Glomerular visceral epithelial cell (primary cell): Measurements from ENCODE around the gene DNAH14.
"Not testable (repeated sequence)": the region's sequence is repeated elsewhere in the genome, so short reads cannot be mapped to it uniquely, and the experiment has no call there.

ENCODE experiments used
- DNase-seq: peaks from one replicate; pipeline ENCODE4 v3.0.0-alpha.2; 2016; ENCODE audit errors: extremely low spot score

DNAH14 gene

DNA sequence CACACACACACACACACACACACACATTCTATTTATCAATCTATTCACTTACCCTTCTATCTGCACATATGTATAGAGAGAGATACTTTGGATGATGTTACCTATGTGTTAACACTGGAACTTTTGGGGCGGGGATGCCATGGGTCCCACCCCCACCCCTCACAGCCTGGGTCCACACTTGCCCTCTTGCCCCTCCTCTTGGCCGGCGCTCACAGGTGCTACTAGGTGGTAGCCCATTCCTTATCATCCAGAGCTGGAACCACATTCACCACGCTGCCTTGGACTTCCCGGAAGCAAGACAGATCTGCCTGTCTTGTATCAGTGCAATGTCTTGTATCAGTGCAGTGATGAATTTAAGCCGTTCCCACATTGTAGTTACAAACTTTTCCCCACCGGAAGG lies 413.2 kb downstream of the DNAH14 start:
- DNase-seq = no peak

DNA sequence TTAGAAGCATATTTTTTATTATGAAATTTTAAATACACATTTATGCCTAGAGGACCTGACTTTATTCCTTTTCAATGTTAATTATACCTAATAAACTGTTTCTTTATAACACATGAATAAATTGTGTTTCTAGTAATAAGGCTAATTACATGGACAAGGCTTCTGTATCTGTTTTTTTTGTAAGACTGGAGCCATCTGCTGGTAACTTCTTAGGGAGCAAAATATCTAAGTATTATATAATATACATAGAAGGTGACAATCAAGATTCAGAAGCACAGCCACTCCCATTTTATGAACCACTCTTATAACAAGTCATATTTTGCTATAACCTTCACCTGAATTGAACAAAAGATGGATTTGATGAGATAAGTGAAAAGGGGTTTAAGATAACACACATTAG lies 414.1 kb downstream of the DNAH14 start:
- peak; percentile 7 for DNase-seq

DNA sequence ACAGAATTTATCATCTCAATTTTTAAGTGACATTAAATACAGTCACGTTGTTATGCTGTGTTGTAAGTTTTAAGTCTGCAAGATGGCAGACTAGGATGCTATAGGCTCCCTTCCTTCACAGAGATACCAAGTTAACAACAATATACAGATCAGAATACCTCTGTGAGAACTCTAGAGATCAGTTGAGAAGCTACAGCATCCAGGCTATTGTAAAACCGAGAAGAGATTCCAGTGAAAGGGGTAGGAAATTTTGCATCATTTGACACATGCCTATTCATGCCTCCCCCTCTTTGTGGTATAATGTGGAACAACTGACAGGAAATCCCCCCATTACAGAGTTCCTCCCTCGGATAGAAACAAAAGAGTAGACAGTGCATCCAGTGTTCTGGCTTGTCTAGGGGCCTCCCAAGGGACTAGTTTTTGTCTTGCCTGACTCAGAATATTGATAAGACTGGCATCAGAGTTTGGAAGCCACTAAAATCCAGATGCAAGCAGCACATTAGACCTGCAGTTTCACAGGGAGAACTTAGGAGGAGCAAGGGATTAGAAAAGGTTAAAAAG lies 417.7 kb downstream of the DNAH14 start:
- DNase-seq = no peak

DNA sequence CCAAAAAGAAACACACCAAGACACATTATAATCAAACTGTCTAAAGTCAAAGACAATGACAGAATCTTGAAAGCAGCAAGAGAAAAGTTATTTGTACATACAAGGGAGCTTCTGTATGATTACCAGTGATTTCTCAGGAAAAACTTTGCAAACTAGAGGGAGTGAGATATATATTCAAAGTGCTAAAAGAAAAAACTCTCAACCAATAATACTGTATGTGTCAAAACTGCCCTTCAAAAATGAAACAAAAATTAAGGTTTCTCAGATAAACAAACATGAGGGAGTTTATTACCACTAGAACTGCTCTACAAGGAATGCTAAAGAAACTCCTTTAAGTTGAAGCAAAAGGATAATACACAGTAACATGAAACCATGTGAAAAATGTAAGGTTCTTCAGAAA lies 418.9 kb downstream of the DNAH14 start:
- no peak for DNase-seq

DNA sequence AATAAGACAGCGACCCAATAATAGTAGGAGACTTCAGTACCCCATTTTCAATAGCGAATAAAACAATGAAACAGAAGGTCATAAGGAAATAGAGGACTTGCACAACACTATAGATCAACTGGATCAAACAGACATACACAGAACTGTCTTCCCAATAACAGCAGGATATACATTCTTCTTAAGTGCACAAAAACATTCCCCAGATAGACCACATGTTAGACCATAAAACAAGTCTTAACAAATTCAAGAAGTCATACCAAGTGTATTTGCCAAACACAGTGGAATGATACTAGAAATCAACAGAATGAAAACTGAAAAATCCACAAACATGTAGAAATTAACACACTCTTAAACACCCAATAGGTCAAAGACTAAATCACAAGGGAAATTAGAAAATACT lies 420.4 kb downstream of the DNAH14 start:
- no peak for DNase-seq

DNA sequence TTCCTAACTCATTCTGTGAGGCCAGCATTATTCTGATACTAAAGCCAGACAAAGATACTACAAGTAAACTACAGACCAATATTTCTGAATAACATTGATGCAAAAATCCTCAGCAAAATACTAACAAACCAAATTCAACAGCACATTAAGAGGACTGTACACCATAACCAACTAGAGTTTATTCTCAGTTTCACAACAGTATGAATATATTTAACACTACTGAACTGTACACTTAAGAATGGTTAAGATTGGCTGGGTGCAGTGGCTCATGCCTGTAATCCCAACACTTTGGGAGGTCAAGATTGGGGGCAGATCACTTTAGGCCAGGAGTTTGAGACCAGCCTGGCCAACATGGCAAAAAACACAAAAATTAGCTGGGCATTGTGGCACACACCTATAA lies 421.4 kb downstream of the DNAH14 start:
- no peak for DNase-seq

DNA sequence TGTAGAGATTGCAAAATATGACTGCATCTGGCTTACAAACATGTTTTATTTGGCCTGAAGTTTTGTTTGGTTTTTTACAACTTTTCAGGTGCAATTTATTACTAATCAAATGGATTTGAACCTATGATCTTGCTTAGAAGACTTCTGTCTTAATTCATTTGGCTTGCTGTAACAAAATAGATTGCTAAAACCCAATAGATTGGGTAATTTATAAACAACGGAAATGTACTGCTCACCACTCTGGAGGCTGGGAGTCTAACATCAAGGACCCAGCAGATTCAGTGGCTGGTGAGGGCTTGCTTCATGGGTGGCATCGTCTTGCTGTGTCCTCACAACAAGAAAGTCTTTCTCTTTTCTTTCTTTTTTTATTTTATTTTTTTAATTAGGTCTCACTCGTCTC lies 425.4 kb downstream of the DNAH14 start:
- DNase-seq = no peak

DNA sequence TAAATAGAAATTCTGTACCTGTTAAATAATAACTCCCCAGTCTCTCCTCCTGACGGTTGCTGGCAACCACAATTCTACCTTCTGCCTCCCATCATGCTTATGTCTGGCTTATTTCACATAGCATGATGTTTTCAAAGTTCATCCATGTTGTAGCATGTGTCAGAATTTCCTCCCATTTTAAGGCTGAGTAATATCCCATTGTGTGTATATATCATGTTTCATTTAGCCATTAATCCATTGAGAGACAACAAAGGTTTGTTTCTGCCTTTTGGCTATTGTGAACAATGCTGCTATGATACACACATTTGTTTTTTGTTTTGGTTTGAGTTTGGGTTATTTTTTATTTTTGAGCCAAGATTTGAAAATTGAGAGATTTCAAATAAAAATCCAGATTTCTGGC lies 426.4 kb downstream of the DNAH14 start:
- no peak for DNase-seq

DNA sequence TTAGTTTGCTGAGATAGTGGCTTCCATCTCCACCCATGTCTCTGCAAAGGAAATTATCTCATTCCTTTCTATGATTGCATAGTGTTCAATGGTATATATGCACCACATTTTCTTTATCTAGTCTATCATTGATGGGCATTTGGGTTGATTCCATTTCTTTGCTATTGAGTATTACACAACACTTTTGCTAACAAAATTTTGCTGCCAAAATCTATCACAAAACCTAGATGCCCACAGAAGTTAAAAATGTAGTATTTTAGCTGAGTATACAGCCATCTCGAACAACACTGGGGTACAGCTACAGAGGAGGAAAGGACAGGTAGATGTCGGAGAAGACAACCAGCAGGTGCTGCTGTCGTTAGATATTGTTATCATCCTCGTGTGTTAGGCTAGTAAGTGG lies 430.6 kb downstream of the DNAH14 start:
- no peak for DNase-seq

DNA sequence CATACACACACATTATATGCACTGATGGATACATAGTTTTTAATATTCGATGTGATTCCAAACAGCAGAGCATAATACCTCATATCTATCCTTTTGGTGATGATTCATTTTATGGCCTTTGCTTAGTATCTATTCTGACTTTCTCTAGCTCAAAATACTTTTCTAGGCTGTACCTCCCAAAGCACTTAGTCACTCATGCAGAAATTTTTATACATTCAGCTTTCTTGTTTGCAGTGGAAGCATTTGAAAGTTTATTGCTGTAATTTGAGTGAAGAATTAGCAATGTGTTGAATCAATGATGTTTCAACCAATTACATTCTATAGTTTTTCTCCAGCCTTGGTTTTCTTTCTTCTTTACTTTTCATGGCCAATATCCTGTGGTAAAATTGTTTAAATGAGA lies 431.7 kb downstream of the DNAH14 start:
- no peak for DNase-seq

DNA sequence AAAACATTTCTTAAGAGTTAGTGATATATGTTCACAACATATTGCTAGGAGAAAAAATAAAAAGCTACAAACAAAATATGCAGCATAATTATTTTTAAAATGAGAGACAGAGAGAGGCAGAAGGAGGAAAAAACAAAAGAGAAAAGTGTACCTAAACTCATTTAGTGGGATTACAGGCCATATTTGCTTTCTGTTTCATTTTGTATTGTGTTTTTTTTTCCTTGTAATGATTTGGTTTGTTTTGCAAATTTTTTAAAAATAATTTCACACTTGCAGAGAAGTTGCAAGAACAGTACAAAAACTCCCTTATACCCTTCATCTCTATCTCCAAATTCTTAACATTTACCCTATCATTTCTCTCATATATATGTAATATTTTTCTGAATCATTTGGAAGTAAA lies 433.3 kb downstream of the DNAH14 start:
- DNase-seq = no peak

DNA sequence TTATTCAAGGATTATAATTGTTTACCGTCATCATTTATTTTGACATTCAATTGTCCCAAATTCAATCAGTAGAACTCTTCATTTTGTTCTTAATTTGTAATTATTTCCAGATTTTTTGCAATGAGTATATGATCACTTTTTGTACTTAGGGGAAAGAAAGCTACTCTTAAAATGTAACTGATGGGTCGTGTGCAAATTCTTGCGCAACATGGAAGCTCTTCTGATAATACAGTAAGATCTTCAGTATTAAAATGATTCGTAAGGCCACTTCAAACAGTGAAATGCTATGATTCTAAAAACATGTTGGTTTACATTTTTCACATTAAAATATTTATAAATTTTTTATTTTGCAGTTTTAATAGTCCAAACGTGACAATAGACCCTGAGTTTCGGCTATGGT lies 435.0 kb downstream of the DNAH14 start:
- no peak for DNase-seq

DNA sequence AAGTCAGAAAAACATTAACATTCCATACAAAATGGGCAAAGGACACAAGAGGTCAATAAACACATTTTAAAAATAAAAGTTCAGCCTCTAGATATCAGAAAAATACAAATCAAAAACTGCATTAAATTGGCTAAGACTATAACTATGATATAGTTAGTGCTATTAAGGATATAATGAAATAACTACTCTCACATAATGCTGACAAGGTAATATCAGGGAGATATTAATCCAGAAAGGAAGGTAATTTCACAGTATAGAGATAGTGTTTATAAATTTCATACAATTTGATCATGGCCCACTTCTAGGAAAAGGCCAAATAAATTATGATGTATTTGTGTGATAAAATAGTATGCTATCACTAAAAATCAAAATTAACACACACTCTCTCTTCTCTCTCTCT lies 436.5 kb downstream of the DNAH14 start:
- no peak for DNase-seq

DNA sequence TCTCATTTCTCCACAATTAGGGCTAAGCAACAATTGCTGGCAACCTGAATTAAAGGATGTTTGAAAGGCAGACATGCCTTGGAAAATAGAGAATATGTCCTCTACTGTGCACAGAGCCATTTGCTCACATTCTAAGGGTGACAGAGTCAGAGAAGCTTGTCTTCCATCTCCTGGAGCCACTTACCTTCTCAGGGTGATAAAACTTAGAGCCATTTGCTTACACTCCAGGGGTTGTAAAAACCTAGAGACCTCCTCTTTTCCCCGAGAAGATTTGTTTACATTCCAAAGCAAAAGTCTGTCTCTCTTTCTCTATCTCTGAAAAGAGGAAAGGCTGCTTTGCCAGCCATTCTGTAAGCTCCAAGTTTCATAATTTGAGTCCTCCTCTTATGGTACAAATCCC lies 437.1 kb downstream of the DNAH14 start:
- no peak for DNase-seq

DNA sequence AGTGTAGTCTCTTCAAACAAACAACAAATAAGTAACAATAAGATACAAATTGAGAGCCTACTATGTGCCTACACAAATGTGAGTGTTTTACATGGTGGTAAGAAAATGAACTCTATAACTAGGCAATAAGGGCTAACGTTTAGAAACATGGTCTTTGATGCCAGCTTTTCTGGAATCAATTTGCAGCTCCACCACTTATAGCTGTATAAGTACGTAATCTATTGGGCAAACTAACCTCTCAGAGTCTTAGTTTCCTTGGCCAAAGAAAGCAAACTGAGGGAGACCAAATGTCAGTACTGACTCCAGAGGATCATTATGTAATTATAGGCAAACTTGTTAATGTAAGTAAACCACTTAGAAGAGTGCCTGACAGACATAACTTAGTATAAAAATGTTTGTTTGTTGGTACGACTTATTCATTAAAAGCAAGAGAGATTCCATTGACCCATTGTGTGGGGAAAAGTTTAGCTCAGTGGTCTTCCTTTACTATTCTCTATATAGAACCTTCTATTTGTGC lies 438.6 kb downstream of the DNAH14 start:
- DNase-seq = no peak

DNA sequence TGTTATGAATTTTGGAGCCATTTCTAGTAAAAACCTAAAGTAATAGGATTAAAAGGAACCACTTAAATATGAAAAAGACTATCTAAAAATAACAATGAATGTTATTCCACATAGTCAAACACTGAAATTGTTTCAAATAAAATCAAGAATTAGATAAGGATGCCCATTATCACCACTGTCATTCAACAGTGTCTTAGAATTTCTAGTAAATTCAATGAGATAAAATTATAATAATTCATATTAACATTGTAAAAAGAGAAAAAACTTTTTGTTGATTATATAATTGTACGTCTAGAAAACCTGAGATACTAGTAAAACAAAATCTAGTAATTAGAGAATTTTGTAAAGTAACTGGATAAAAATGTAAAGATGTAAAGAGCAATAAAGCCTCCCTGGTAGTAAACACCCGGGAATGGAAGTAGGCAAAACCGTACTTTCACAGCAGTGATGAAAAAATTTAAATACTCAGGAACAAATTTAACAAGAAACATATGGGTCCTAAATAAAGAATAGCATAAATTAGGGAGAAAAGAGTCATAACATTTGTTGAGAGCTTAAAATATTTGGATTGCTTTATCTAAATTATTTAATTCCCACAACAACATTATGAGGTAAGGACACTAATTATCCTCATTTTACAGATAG lies 442.0 kb downstream of the DNAH14 start:
- no peak for DNase-seq

DNA sequence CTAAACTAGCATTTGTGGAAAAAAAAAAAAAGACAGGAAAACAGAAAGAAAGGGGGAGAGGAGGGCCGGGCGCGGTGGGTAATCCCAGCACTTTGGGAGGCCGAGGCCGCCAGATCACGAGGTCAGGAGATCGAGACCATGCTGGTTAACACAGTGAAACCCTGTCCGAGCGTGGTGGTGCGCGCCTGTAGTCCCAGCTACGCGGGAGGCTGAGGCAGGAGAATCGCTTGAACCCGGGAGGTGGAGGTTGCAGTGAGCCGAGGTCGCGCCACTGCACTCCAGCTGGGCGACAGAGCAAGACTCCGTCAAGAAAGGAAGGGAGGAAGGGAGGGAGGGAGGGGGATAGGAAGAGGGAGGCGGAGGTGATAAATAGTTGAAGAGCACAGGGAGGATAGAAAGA lies 443.7 kb downstream of the DNAH14 start:
- DNase-seq = no peak

DNA sequence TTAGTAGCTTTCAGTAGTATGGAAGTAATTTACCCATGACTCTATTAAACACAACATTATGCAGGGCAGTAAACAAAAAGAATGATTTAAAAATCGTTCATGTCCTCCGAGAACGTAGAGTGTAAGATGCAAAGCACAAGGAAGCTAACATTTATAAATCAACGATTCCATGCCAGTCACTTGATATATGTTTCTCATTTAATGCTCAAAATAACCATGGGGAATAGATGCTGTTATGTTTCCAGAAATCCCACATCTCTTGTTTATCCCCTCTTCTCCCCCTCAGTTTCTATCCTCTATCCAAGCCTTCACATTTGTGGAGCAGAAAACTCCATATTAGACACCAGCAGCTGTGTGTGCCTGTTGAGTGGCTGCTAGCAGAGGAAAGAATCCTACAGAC lies 445.5 kb downstream of the DNAH14 start:
- no peak for DNase-seq

DNA sequence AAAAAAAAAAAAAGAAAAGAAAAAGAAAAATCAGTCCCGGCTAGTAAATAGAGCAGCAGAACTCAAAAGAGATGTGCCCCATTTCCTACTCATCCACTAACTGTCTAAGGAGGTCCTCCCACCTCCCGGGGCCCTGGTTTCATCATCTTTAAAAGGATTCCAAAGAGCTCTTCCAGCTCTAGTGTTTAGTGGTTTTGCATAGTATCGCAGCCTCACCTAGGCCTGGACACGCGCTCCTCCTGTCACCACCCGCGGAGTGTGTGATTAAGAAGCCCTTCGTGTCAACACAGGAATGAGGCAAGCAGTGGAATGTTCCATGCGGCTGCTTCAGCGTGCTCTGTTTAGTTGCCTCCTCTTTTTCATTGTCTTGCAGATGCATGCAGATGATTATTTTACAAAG lies 449.4 kb downstream of the DNAH14 start:
- DNase-seq = no peak

DNA sequence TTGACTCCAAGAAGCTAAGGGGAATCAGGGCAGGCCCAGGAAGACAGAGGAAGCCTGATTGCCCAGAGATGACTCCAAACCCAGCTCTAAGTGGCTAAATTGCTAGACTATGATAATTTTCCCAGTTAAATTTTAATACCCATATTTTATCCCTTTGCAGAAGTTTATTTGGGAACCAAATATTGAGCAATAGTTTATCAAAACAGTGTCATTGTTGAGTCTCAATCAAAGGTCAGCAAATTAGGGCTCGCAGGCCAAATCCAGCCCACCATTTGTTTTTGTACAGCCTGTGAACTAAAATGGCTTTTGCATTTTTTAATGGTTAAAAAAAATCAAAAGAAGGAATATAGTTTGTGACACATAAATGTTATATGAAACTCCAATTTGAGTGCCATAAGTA lies 451.2 kb downstream of the DNAH14 start:
- DNase-seq = no peak

DNA sequence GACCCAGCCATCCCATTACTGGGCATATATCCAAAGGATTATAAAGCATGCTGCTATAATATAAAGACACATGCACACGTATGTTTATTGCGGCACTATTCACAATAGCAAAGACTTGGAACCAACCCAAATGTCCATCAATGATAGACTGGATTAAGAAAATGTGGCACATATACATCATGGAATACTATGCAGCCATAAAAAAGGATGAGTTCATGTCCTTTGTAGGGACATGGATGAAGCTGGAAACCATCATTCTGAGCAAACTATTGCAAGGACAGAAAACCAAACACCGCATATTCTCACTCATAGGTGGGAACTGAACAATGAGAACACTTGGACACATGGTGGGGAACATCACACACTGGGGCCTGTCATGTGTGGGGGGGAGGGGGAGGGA lies 457.4 kb downstream of the DNAH14 start:
- not testable (repeated sequence) for DNase-seq

DNA sequence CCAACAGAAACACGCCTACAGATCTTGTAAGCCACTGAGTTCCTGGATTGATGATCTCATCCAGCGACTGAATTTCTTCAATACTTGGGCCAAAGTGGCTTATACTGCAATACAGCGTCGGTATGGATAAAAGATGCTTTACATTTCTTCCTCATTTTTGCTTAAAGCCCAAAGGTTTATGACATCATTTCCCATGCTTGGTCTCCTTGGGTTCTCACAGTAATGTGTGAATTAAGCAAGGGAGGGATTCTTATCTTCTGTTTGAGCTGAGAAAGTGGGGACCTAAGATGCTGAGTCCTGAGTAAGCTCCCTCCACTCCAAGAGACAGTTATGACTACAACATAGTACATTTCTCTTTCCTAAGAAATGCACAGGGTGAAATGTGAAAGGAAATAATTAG lies 458.9 kb downstream of the DNAH14 start:
- no peak for DNase-seq

DNA sequence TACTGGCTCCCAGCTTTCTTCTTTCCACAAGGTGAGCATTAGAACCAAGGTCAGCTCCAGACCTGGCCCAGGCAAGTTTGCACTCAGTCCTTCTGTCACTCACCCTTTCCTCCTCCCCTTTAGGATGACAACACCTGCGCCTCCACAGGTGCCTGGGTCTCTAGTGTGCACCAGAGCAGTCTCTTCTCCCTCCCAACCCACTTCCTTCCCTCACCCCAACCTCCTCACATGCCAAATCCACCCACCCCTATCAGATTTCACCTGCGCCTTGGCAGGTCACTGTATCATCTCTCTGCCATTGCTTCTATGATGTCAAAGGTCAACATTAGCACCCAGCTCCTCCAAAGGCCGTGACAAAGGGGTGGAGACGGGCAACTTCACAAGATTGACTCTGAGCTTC lies 460.4 kb downstream of the DNAH14 start:
- DNase-seq = no peak

DNA sequence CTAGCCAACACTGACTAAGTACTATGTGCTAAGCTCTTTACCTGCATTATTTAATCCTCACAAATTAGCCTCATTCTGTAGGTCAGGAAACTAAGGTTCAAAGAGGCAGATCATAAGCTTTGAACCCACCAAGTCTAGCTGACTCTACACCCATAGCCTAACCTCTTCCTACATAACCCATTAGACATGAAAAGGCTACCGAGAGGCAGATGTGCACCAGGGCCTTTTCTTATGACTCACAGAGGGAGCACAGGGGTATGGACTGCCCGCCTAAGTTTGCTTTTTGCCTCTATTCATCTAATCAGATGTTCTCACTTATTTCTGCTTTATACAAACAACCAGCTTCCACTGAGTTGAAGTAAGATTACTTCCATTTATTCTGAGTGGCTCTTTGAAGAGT lies 466.9 kb downstream of the DNAH14 start:
- DNase-seq = no peak
